Calu3 (cell line): Measurements from ENCODE around the gene TFAP2D. TPM values are rescaled to one million over a fixed set of nuclear protein-coding genes. Genes with fewer than 3 reads are reported as not detected.
A peak's percentile ranks its signal among the peaks of the same experiment; 100 is the strongest.

Experiments
- BruUV-seq: library from RNA; stranded (reverse); fragments of 400-500 nt; replicated peaks from 2 replicates; lab custom pipeline; 2021; lab: Mats Ljungman, UMichigan
- CTCF ChIA-PET: fragments of 300-600 bp; sonication (Branson Sonifier 250); formaldehyde crosslinking; loops from one replicate; lab custom pipeline; 2022; ENCODE audit warnings: antibody characterized with exemption; lab: Charles Lee
- DNase-seq: peaks from one replicate; pipeline ENCODE4 v3.0.0; 2022
- H3K27ac Mint-ChIP-seq: one replicate; pipeline ENCODE4 v1.8.0; 2022; ENCODE audit warnings: mixed read lengths; ENCODE audit not compliant: unreplicated experiment
- H3K27me3 Mint-ChIP-seq: one replicate; pipeline ENCODE4 v1.8.0; 2022; ENCODE audit warnings: mixed read lengths; ENCODE audit not compliant: unreplicated experiment
- H3K36me3 Mint-ChIP-seq: one replicate; pipeline ENCODE4 v1.8.0; 2022; ENCODE audit warnings: mild to moderate bottlenecking, moderate library complexity, mixed read lengths; ENCODE audit not compliant: insufficient read depth, unreplicated experiment
- H3K4me1 Mint-ChIP-seq: one replicate; pipeline ENCODE4 v1.8.0; 2022; ENCODE audit warnings: mild to moderate bottlenecking, low read depth, mixed read lengths; ENCODE audit not compliant: unreplicated experiment
- H3K4me3 Mint-ChIP-seq: one replicate; pipeline ENCODE4 v1.8.0; 2022; ENCODE audit warnings: mild to moderate bottlenecking, low read depth, moderate library complexity, mixed read lengths; ENCODE audit not compliant: unreplicated experiment
- H3K9me3 Mint-ChIP-seq: one replicate; pipeline ENCODE4 v1.8.0; 2022; ENCODE audit warnings: low read depth, mixed read lengths; ENCODE audit not compliant: unreplicated experiment
- CTCF ChIP-seq: fragments of 200-600 bp; IDR thresholded peaks from one replicate; pipeline ENCODE4 v1.8.0; 2022; ENCODE audit warnings: antibody characterized with exemption; ENCODE audit not compliant: unreplicated experiment
- intact Hi-C: fragments of 100-400 bp; cut with micrococcal nuclease; formaldehyde crosslinking; loops from one replicate; pipeline ENCODE4 v1.10.0; 2022; ENCODE audit not compliant: unreplicated experiment
- total RNA-seq: library from RNA; stranded (reverse); gene quantifications from 2 replicates; pipeline ENCODE4 v1.2.3, GENCODE V29; 2022

Gene TFAP2D
- total RNA-seq, 1 experiment from 2014 or later = not detected

GRCh38 chr6:50780382-50780781 lies 67.1 kb downstream of the TFAP2D start:
- no peak for DNase-seq
- no peak overlapping the region for H3K27ac Mint-ChIP-seq

DNA sequence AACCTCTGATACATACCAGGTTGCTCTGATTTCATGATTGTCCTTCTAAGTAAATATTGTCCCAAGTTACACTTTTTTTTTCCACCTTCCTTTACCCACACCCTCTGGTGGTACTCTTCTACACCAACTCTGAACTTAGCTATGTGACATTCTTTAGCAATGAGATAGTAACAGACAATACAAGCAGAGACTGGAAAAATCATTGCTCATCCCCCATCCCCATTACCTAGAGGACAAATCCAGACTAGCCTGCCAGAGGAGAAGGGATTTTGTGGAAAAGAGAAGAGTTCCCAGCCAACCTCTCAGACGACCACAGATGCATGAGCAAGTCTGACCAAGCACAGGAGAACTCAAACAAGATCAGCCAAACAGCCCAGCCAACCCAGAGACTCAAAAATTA lies 72.6 kb downstream of the TFAP2D start:
- no TSS peak for BruUV-seq
- no peaks in the 10 kb centered on the region for H3K4me1 Mint-ChIP-seq
- DNase-seq = no peak
- H3K9me3 Mint-ChIP-seq = peaks cover 3% of the 10 kb centered on the region
- H3K27ac Mint-ChIP-seq = no peak overlapping the region
- CTCF ChIA-PET = no interaction called here
- intact Hi-C loops = no loop called here
- no peak overlapping the region for H3K4me3 Mint-ChIP-seq
- no peaks in the 10 kb centered on the region for H3K27me3 Mint-ChIP-seq
- H3K36me3 Mint-ChIP-seq = no peaks in the 10 kb centered on the region
- TF ChIP-seq CTCF = no peak

More at GRCh38 chr6:50780382-50780781, 67.1 kb downstream of the TFAP2D start:
- CTCF ChIA-PET = no interaction called here
- no peak overlapping the region for H3K4me3 Mint-ChIP-seq
- no peaks in the 10 kb centered on the region for H3K4me1 Mint-ChIP-seq
- no TSS peak for BruUV-seq
- no peaks in the 10 kb centered on the region for H3K27me3 Mint-ChIP-seq
- no peaks in the 10 kb centered on the region for H3K36me3 Mint-ChIP-seq
- no peak for TF ChIP-seq CTCF
- intact Hi-C loops = no loop called here
- H3K9me3 Mint-ChIP-seq = peaks cover 3% of the 10 kb centered on the region

- H3K27me3 Mint-ChIP-seq = peaks cover 17% of the 10 kb centered on the region
- no peaks in the 10 kb centered on the region for H3K36me3 Mint-ChIP-seq
- TF ChIP-seq CTCF = peak; percentile 46
- intact Hi-C loops = loop anchor here (1.0 to 2.0 kb wide), 2 partner anchors 136 to 663 kb away; no protein-coding TSS in a partner anchor
- peak; percentile 29 for DNase-seq
- no peak overlapping the region for H3K4me3 Mint-ChIP-seq
- no peaks in the 10 kb centered on the region for H3K4me1 Mint-ChIP-seq
- no peak overlapping the region for H3K27ac Mint-ChIP-seq
- H3K9me3 Mint-ChIP-seq = no peaks in the 10 kb centered on the region
- CTCF ChIA-PET = no interaction called here
- no TSS peak for BruUV-seq
These were observed 78.7 kb downstream of the TFAP2D start for GRCh38 chr6:50791900-50792508.

- Mint-ChIP-seq H3K27me3 (peaks cover 17% of the 10 kb centered on the region), H3K27ac (no peak overlapping the region), H3K9me3 (no peaks in the 10 kb centered on the region), H3K36me3 (no peaks in the 10 kb centered on the region), H3K4me3 (no peak overlapping the region), H3K4me1 (no peaks in the 10 kb centered on the region)
- CTCF ChIA-PET = no interaction called here
- DNase-seq = no peak
- no peak for TF ChIP-seq CTCF
- BruUV-seq = no TSS peak
- intact Hi-C loops = loop anchor here (1.0 to 2.0 kb wide), 2 partner anchors 136 to 664 kb away; no protein-coding TSS in a partner anchor
These were observed 79.4 kb downstream of the TFAP2D start for GRCh38 chr6:50792771-50793170.
